SK-N-SH (cell line): ENCODE measurements around the gene WLS. TPM values are rescaled to one million over a fixed set of nuclear protein-coding genes. Genes with fewer than 3 reads are reported as not detected.
A peak's percentile ranks its signal among the peaks of the same experiment; 100 is the strongest.

Source experiments
- CTCF ChIA-PET: fragments of 300-600, 350-600 bp; formaldehyde crosslinking; extraction: SDS; loops from one replicate; lab custom pipeline; 2021; lab: Yijun Ruan, JAX
- POLR2A ChIA-PET: fragments of 350-600 bp; sonication (Branson Sonifier 250); formaldehyde crosslinking; extraction: SDS; loops from one replicate; lab custom pipeline; 2020; ENCODE audit warnings: antibody characterized with exemption, inconsistent platforms; lab: Yijun Ruan, JAX
- DNase-seq: peaks from one replicate; pipeline ENCODE4 v3.0.0; 2012
- H2AFZ ChIP-seq: fragments of 200-600 bp; sonication (generic); 2 replicates; pipeline ENCODE4 v1.8.1; 2016; ENCODE audit warnings: antibody characterized with exemption, mild to moderate bottlenecking, low read depth
- H3F3A ChIP-seq: fragments of 200-600 bp; sonication (generic); replicated peaks from 2 replicates; pipeline ENCODE3; 2016; ENCODE audit warnings: antibody characterized with exemption, mild to moderate bottlenecking; ENCODE audit not compliant: insufficient read depth
- H3K27ac ChIP-seq, 2 experiments: fragments of 200-500 bp in 1 of 2; fragments of 200-600 bp in 1 of 2; sonication (Bioruptor generic) in 1 of 2; sonication (generic), shearing (Covaris generic) in 1 of 2; 2 replicates each; pipeline versions ENCODE4 v1.5.1 to v1.6.1; 2014 to 2016; ENCODE audit warnings: low read depth in 2 of 2, inconsistent platforms in 1 of 2, low read length in 1 of 2, mild to moderate bottlenecking in 1 of 2, mixed read lengths in 1 of 2
- H3K27me3 ChIP-seq: fragments of 200-600 bp; sonication (generic), shearing (Covaris generic); 2 replicates; pipeline ENCODE4 v1.6.1; 2016; ENCODE audit warnings: mixed run types; ENCODE audit not compliant: insufficient read depth
- H3K36me3 ChIP-seq, 2 experiments: fragments of 200-500 bp in 1 of 2; fragments of 200-600 bp in 1 of 2; sonication (Bioruptor generic) in 1 of 2; sonication (generic) in 1 of 2; replicated peaks in 1 of 2; 2 replicates each; pipeline versions ENCODE3 to v1.5.1; 2014 to 2016; ENCODE audit warnings: low read length in 1 of 2, mild to moderate bottlenecking in 1 of 2; ENCODE audit not compliant: insufficient read depth in 2 of 2, control insufficient read depth in 1 of 2
- H3K4me1 ChIP-seq, 2 experiments: fragments of 200-500 bp in 1 of 2; fragments of 200-600 bp in 1 of 2; sonication (Bioruptor generic) in 1 of 2; sonication (generic), shearing (Covaris generic) in 1 of 2; 2 replicates each; pipeline versions ENCODE4 v1.5.1 to v1.6.1; 2014 to 2016; ENCODE audit warnings: low read depth in 1 of 2, low read length in 1 of 2, mixed run types in 1 of 2; ENCODE audit not compliant: insufficient read depth in 2 of 2, control insufficient read depth in 1 of 2
- H3K4me2 ChIP-seq: fragments of 200-600 bp; sonication (generic), shearing (Covaris generic); 2 replicates; pipeline ENCODE4 v1.6.1; 2017; ENCODE audit warnings: mixed run types
- H3K4me3 ChIP-seq, 2 experiments: fragments of 200-500 bp in 1 of 2; fragments of 200-600 bp in 1 of 2; sonication (Bioruptor generic) in 1 of 2; sonication (generic), shearing (Covaris generic) in 1 of 2; 2 replicates each; pipeline versions ENCODE4 v1.5.1 to v1.8.1; 2014 to 2016; ENCODE audit warnings: low read depth in 2 of 2, inconsistent platforms in 1 of 2, low read length in 1 of 2, mild to moderate bottlenecking in 1 of 2, mixed read lengths in 1 of 2, moderate library complexity in 1 of 2
- H3K79me2 ChIP-seq: fragments of 200-600 bp; sonication (generic); 2 replicates; pipeline ENCODE4 v1.8.1; 2017; ENCODE audit warnings: mild to moderate bottlenecking; ENCODE audit not compliant: insufficient read depth
- H3K9ac ChIP-seq: fragments of 200-600 bp; sonication (generic); 2 replicates; pipeline ENCODE4 v1.6.1; 2017; ENCODE audit warnings: mixed run types
- H3K9me2 ChIP-seq: fragments of 200-600 bp; sonication (generic); 2 replicates; pipeline ENCODE4 v1.6.1; 2017; ENCODE audit warnings: mixed run types
- H3K9me3 ChIP-seq: fragments of 200-600 bp; sonication (generic); 2 replicates; pipeline ENCODE4 v1.6.1; 2017; ENCODE audit warnings: mixed run types, mild to moderate bottlenecking, moderate library complexity
- H4K20me1 ChIP-seq: fragments of 200-600 bp; sonication (generic); 2 replicates; pipeline ENCODE4 v1.6.1; 2017; ENCODE audit warnings: mild to moderate bottlenecking, mixed run types; ENCODE audit not compliant: insufficient read depth
- CHD2 ChIP-seq: fragments of 150-350 bp; IDR thresholded peaks from 2 replicates; pipeline ENCODE4 v1.6.1; 2018; ENCODE audit warnings: low read length; ENCODE audit not compliant: partially characterized antibody
- CTCF ChIP-seq: fragments of 200-600 bp; sonication (generic); IDR thresholded peaks from 2 replicates; pipeline ENCODE4 v1.6.1; 2017; ENCODE audit warnings: antibody characterized with exemption, mild to moderate bottlenecking, moderate library complexity
- ELF1 ChIP-seq: IDR thresholded peaks from 2 replicates; pipeline ENCODE4 v1.4.0; 2012
- EP300 ChIP-seq, 2 experiments: IDR thresholded peaks; 2 replicates each; pipeline versions ENCODE4 v1.4.0 to v1.6.1; 2012; ENCODE audit warnings: borderline replicate concordance in 1 of 2, low read depth in 1 of 2, low read length in 1 of 2
- FOSL2 ChIP-seq: IDR thresholded peaks from 2 replicates; pipeline ENCODE4 v1.4.0; 2012; ENCODE audit warnings: low read depth, mild to moderate bottlenecking, moderate library complexity, borderline replicate concordance
- FOXM1 ChIP-seq: IDR thresholded peaks from 2 replicates; pipeline ENCODE4 v1.4.0; 2012; ENCODE audit warnings: low read depth, mild to moderate bottlenecking
- GABPA ChIP-seq: IDR thresholded peaks from 2 replicates; pipeline ENCODE4 v1.4.0; 2012; ENCODE audit warnings: low read depth, mild to moderate bottlenecking
- GATA2 ChIP-seq: sonication (generic); formaldehyde crosslinking; IDR thresholded peaks from 2 replicates; pipeline ENCODE4 v1.5.0; 2020; ENCODE audit warnings: mild to moderate bottlenecking, missing genetic modification reagents
- JUND ChIP-seq: IDR thresholded peaks from 2 replicates; pipeline ENCODE4 v1.4.0; 2012
- MEF2A ChIP-seq: IDR thresholded peaks from 2 replicates; pipeline ENCODE4 v1.4.0; 2012; ENCODE audit warnings: low read depth, borderline replicate concordance
- MXI1 ChIP-seq: IDR thresholded peaks from 2 replicates; pipeline ENCODE4 v1.6.1; 2012; ENCODE audit warnings: mild to moderate bottlenecking, low read depth, low read length, improper control_type of control experiment
- RAD21 ChIP-seq: IDR thresholded peaks from 2 replicates; pipeline ENCODE4 v1.6.1; 2012; ENCODE audit warnings: mild to moderate bottlenecking, low read length
- RCOR1 ChIP-seq: fragments of 150-350 bp; IDR thresholded peaks from 2 replicates; pipeline ENCODE4 v1.6.1; 2017; ENCODE audit warnings: antibody characterized with exemption, low read length
- REST ChIP-seq: IDR thresholded peaks from 2 replicates; pipeline ENCODE4 v1.6.1; 2012; ENCODE audit warnings: mild to moderate bottlenecking, low read depth, low read length, moderate library complexity
- RXRA ChIP-seq: IDR thresholded peaks from 2 replicates; pipeline ENCODE4 v1.4.0; 2012; ENCODE audit warnings: low read depth, mild to moderate bottlenecking, borderline replicate concordance
- SIN3A ChIP-seq: IDR thresholded peaks from 2 replicates; pipeline ENCODE4 v1.6.1; 2012; ENCODE audit warnings: low read depth, mild to moderate bottlenecking, low read length, moderate library complexity, borderline replicate concordance
- SMC3 ChIP-seq: IDR thresholded peaks from 2 replicates; pipeline ENCODE4 v1.6.1; 2012; ENCODE audit warnings: low read depth, low read length, improper control_type of control experiment
- TCF12 ChIP-seq: IDR thresholded peaks from 2 replicates; pipeline ENCODE4 v1.4.0; 2012
- USF2 ChIP-seq: fragments of 150-350 bp; IDR thresholded peaks from 2 replicates; pipeline ENCODE4 v1.6.1; 2017; ENCODE audit warnings: antibody characterized with exemption, low read length, low read depth, borderline replicate concordance
- YY1 ChIP-seq: IDR thresholded peaks from 2 replicates; pipeline ENCODE4 v1.4.0; 2012; ENCODE audit warnings: low read depth, mild to moderate bottlenecking
- ZBTB33 ChIP-seq: IDR thresholded peaks from 2 replicates; pipeline ENCODE4 v1.4.0; 2012; ENCODE audit warnings: low read depth, borderline replicate concordance
- WGBS: methylation state at CpG from one replicate; pipeline ENCODE4 v1.1.6; 2017; ENCODE audit warnings: low lambda C conversion rate; 5-methylcytosine and 5-hydroxymethylcytosine counted together
- polyA plus RNA-seq, 3 experiments: library from polyadenylated mRNA; depleted of rRNA; stranded (reverse); fragments of >200 nt; gene quantifications; 2 replicates each; pipeline ENCODE4 v1.2.3, GENCODE V29; 2012
- TF ChIP-seq, protein P1 (sequence below): IDR thresholded peaks from 2 replicates; pipeline ENCODE4 v1.4.0; 2012; ENCODE audit warnings: low read depth, borderline replicate concordance
- TF ChIP-seq, protein P2 (sequence below): fragments of 150-350 bp; IDR thresholded peaks from 2 replicates; pipeline ENCODE4 v1.6.1; 2016; ENCODE audit warnings: mild to moderate bottlenecking, low read depth, low read length

Gene WLS
- polyA plus RNA-seq, 1 of the 3 experiments (the other 2 are of a cell fraction): 69.0 TPM

DNA sequence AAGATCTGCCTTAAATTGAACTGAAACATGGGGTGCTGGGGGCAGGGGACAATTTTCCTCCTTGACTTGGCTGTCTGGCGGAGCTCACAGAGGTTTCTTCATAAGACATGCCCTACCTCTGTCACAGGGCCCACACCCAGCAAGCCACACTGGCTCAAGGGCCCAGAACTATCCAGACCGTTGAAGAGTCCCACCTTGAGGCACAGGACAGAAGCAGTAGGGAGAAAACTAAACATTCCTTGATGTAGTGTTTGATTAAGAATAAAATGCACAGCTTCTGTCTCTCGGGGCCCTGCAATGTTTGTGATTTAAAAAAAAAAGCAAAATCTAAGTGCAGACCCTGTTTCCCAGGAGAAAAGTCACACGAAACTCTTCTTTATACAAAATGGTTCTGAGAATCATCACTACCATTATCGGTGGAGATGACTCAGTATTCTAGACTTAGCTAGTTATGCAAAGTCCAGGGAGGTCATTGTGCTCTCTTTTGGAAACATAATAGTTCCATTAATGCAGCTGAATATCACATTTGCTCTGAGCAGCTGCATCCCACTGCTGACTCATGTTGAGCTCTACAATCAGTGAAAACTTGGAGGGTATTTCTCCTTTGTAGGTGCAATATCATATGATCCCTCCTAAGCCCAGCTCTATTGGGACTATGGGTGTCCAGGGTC lies 128.3 kb downstream of the WLS start:
- H4K20me1 ChIP-seq: no peaks in the 10 kb centered on the region
- no peak overlapping the region for H3K4me3 ChIP-seq
- no peaks in the 10 kb centered on the region for H3K27me3 ChIP-seq
- no peaks in the 10 kb centered on the region for H3F3A ChIP-seq
- no peaks in the 10 kb centered on the region for H3K36me3 ChIP-seq
- no peaks in the 10 kb centered on the region for H3K79me2 ChIP-seq
- peak overlapping the region; percentile 65; the same call in 1 of the 2 replicates for H2AFZ ChIP-seq
- no peak overlapping the region for H3K9ac ChIP-seq
- H3K27ac ChIP-seq: peak overlapping the region in 1 of 2 experiments; percentile 81; a peak in 2 of 4 replicates
- peaks cover 0 to 11% of the 10 kb centered on the region in 2 experiments; a peak in 2 of 4 replicates for H3K4me1 ChIP-seq
- WGBS: 68% methylated on average over 5 of the region's 5 CpGs
- POLR2A ChIA-PET: no interaction called here
- H3K9me2 ChIP-seq: no peaks in the 10 kb centered on the region
- 0 out of 2 replicates have a peak overlapping the region, but pooled peaks have one; percentile 34 for H3K4me2 ChIP-seq
- H3K9me3 ChIP-seq: 0 out of 2 replicates have a peak, but pooled peaks cover 1% of the 10 kb centered on the region
- CTCF ChIA-PET: interaction anchor here (0.5 to 2.7 kb wide), 5 partner anchors 12 to 488 kb away, joined by 3 to 16 read pairs (median 3); no protein-coding TSS in a partner anchor
- no peak for DNase-seq
- TF ChIP-seq CTCF: no peak
- TF ChIP-seq SIN3A: no peak
- TF ChIP-seq FOSL2: peak; percentile 59; the same call in 1 of the 2 replicates
- TF ChIP-seq RCOR1: no peak
- TF ChIP-seq ZBTB33: no peak
- no peak; the same call in 1 of the 2 replicates for TF ChIP-seq YY1
- no peak for TF ChIP-seq RAD21
- TF ChIP-seq ELF1: no peak
- no peak for TF ChIP-seq MXI1
- TF ChIP-seq MEF2A: no peak
- TF ChIP-seq, protein P1, sequence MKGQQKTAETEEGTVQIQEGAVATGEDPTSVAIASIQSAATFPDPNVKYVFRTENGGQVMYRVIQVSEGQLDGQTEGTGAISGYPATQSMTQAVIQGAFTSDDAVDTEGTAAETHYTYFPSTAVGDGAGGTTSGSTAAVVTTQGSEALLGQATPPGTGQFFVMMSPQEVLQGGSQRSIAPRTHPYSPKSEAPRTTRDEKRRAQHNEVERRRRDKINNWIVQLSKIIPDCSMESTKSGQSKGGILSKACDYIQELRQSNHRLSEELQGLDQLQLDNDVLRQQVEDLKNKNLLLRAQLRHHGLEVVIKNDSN: no peak
- TF ChIP-seq CHD2: no peak
- no peak for TF ChIP-seq FOXM1
- no peak for TF ChIP-seq GABPA
- TF ChIP-seq RXRA: no peak
- no peak for TF ChIP-seq SMC3
- TF ChIP-seq USF2: no peak
- peak; percentile 56; the same call in 1 of the 2 replicates for TF ChIP-seq TCF12
- TF ChIP-seq EP300 (IDR thresholded peaks at IDR 0.05; ENCODE audit: borderline replicate concordance in 1 of 2, low read depth in 1 of 2, low read length in 1 of 2): peak in 1 of 2 experiments; percentile 16; a peak in 1 of 4 replicates
- no peak for TF ChIP-seq GATA2 (CRISPR knock-in tag)
- TF ChIP-seq, protein P2, sequence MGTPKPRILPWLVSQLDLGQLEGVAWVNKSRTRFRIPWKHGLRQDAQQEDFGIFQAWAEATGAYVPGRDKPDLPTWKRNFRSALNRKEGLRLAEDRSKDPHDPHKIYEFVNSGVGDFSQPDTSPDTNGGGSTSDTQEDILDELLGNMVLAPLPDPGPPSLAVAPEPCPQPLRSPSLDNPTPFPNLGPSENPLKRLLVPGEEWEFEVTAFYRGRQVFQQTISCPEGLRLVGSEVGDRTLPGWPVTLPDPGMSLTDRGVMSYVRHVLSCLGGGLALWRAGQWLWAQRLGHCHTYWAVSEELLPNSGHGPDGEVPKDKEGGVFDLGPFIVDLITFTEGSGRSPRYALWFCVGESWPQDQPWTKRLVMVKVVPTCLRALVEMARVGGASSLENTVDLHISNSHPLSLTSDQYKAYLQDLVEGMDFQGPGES: no peak
- no peak for TF ChIP-seq REST
- TF ChIP-seq JUND: peak; percentile 16; the same call in 1 of the 2 replicates
